Epithelial cell of prostate (primary cell): Measurements from ENCODE around the gene TRMT10C.
"Not testable (repeated sequence)": the region's sequence is repeated elsewhere in the genome, so short reads cannot be mapped to it uniquely, and the experiment has no call there.

Experiments
- DNase-seq: peaks from one replicate; pipeline ENCODE4 v3.0.0-alpha.2; 2011; ENCODE audit warnings: low read depth, low spot score
- H3K27ac ChIP-seq: fragments of 450-650 bp; 2 replicates; pipeline ENCODE4 v1.5.1; 2017; ENCODE audit warnings: mild to moderate bottlenecking

TRMT10C gene

DNA sequence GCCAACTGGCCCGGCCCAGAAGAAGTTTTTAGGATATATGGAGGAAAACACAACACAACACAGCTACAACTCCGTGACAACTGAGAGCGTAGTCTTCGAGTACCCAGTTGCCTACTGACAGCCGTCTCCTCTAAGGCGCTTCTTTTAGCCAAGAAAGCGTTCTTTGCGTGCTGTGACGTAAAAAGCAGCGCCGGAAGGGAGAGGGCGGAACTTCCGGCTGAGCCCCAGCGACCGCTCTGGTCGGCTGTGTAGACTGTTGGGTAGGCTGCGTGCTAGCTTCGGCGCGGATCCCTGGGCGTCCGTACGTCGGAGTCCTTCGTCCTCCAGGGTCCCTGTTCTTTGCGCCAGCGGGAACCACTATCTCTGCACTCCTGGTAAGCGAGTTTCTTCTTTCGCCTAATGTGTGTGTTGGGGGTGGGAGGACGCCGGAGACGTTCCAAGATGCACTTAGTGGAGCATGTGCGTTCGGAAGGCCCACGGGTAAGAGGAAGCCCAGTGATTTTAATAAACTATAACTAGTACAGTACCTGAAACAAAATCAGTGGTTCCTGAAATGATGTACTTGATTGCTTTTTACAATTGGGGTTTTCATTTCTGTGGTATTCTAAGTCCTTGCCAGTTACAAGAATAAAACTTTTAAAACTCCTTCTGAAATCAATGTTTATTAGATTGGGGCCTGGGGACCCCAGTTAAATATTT is at the start of gene TRMT10C:
Gene TRMT10C, plus strand, starts transcription at position 239 of the 699 bp plus-strand sequence. CDS start 2,914 bp downstream, outside the sequence.
- peak within 1 kb of the TSS; percentile 69 for H3K27ac ChIP-seq
- peak; percentile 68 for DNase-seq

- no peak for DNase-seq
- peak overlapping the region; percentile 91 for H3K27ac ChIP-seq
These were observed 49.3 kb upstream of the TRMT10C start for GRCh38 chr3:101512396-101512645.

DNA sequence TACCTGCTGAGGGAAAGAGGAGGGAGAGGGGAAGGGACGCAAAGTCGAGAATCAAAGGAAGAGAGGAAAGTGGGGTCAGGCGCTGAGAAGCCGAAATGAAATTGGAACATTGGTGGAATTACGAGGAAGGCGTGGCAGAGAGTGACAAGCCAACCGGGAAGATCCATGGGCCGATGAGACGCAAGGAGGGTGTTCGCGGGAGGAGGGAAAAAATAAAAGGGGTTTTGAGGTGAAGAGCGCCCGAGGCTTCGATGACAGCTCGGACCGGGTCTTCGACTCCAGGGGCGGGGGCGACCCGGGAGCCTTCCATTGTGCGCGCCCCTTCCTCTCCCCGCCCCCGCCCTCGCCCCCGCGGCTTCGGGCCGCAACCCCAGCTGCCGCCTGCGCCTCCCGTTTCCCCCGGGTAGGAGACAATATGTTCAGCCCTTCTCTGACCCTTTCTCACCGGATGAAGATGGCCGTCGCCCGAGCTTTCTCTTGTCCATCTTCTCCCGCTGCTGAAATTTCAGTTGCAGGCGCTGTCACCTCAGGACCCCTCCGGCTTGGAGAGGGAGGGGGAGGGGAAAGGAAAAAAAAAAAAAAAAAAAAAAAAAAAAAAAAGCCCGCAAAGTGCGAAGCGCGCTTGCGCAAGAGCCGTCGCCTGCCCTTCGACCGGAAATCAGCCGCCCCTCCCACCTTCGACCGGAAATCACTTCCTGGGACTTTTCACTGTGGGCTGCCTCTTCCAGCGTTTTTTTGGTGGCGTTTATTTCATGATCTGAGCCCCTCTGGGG is 48.8 kb upstream of the TRMT10C start, which contains the start of gene SENP7:
Gene SENP7, minus strand, starts transcription at position 567 of the 773 bp plus-strand sequence. Its CDS starts 82 bp downstream, at position 485.
- no peak for DNase-seq
- peak within 1 kb of the TSS; percentile 91 for H3K27ac ChIP-seq

DNA sequence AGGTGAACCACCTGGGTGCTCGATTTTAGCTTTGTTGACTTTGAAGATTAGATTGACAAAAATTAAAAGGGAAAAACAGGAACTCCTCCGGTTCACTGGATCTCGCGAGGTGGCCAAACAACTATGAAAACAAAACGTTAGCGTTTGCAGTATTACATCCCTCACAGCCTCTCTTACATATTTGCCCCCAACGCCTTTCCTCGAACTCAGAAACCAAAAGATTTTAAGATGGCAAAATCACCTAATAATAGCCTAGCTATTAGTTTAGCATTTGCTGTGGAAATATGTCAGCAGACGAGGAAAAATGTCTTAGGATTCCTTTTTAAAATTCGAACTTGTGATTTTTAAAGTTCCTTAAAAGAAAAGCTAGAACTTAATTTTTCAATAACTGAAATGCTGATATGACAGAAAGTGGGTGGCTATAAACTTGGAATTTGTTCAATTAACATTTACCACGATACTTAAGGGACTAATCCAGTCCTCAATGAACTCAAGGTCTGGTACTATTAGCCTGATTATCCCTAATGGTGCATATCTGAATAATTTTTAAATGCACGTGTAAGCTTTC is 48.2 kb upstream of the TRMT10C start:
- peak overlapping the region; percentile 91 for H3K27ac ChIP-seq
- no peak for DNase-seq

DNA sequence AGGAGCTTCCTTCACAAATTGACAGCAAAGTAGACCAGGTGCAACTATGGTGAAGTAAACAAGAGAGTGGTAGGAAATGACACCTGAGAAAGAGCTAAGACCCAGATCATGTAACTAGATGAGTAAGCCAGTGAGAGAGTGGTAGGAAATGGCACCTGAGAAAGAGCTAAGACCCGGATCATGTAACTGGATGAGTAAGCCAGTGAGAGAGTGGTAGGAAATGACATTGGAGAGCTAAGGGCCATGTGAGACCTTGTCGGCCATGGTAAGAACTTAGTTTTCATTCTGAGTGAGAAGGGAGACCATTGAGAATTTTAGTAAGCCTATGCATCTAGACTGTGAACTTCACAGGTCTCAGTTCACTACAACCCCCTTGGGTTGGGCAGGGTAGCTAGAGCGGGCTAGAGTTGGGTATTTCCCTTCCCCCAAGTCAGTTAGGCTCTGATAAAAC is 43.2 kb upstream of the TRMT10C start:
- DNase-seq, result peak; percentile 86

DNA sequence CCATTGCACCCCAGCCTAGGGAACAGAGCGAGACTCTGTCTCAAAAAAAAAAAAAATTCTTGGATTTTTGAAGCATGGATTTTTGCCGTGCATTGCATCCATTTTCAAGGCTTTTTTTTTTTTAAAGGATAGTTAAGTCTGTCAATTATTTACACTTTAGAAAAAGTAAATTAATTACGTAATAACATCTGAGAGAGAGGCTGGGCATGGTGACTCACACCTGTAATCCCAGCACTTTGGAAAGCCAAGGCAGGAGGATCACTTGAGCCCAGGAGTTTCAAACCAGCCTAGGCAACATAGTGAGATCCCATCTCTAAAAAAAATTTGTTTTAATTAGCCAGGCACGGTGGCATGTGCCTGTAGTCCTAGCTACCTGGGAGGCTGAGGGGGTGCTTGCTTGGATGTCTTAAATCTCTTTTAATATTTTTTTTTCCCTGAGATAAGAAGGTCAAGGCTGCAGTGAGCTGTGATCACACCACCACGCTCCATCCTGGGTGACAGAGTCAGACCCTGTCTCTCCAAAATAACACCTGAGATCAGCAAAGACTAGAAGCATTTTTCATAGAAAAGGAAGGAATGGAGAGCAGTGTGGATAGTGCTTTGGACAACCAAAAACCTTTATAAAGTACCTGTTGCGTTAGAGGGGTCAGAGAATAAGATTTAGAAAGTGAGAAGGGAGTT is 41.8 kb upstream of the TRMT10C start:
- peak overlapping the region; percentile 30 for H3K27ac ChIP-seq

More for the DNA sequence above, 43.2 kb upstream of the TRMT10C start:
- peak overlapping the region; percentile 70 for H3K27ac ChIP-seq

DNA sequence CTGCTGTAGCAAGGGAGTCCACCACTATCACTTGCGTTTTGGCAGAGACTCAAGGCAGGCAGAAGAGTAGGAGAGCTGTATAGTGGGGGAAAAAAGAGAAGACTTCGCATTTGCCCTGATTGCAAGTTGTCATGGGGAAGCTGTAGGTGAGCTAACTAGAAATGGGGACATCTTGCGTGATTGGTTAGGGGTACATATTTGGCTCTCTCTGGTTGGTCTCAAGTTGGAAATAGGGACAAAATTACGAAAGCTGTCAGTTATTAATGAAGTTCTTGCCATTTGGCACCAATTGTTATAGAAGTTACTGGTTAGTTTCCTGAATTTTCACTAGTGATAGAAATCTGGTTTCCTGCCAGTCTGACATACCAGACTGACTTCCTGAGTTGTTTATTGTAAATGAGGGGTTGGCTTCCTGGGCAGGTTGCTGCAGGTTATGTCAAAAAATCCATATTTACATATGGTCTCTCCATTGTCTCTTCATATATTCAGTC is 40.4 kb upstream of the TRMT10C start:
- no peak for DNase-seq
- H3K27ac ChIP-seq, result peak overlapping the region; percentile 47

More for the DNA sequence above, 41.8 kb upstream of the TRMT10C start:
- DNase-seq, result no peak

- no peak for DNase-seq
- no peak overlapping the region for H3K27ac ChIP-seq
These were observed 34.2 kb upstream of the TRMT10C start for GRCh38 chr3:101527441-101527840.

DNA sequence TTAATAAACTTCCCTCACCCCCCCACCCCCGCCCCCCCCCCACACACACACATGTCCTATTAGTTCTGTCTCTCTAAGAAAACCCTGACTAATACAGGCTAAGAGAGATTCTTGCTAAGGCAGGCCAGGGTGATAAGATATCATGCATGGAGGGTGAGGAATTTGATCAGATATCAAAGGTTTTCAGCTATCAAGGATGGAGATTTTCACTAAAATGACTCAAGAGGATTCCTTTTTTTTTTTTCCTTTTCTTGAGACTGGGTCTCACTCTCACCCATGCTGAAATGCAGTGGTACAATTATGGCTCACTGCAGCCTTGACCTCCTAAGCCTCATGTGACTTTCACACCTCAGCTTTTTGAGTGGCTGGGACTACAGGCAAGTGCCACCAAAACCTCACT is 33.8 kb upstream of the TRMT10C start:
- no peak overlapping the region for H3K27ac ChIP-seq
- no peak for DNase-seq

GRCh38 chr3:101529816-101530685 is 31.6 kb upstream of the TRMT10C start:
- H3K27ac ChIP-seq, result no peak overlapping the region
- no peak for DNase-seq

DNA sequence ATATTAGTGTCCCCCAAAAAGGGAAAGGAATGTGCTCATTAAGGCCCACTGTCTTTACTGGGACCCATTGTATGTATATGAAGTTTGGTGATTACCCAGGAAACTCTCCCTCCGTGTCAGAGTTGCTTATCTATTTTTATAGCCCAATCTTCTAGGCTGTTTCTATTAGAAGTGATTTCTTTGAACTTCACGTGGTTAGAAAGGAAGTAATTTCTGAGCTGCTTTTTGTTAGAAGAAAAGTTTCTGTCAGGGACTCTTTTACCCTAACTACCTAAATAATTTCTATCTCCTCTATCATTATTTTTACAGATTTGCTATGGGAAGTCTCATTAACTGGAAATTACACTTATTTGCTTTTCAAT is 31.0 kb upstream of the TRMT10C start:
- H3K27ac ChIP-seq, result no peak overlapping the region
- no peak for DNase-seq

DNA sequence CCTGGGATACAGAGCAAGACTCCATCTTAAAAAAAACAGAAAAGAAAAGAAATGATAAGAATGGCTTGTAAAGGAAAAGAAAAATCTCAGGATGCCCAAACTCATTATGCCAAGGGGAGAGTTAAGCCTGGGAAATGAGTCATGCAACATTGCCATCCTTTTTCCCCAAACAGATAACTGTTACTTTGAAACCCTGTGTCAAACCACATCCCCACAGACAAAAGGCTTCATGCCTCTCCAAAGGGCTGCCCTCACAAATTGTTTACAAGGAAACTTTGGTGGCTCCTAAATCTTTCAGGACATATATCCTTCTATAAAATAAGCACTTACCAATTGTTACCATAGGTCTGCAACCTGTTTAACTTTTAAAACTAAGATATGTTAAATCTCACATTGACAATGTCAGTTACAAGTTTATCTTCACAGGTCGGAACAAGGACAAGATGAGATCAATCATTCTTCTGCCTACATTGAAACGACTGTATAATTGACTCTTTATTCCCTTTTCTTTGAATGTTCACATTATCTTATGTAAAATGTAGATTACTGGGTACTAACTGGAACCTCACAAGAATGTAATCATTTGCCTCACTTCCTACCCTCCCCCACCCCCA is 30.1 kb upstream of the TRMT10C start:
- DNase-seq, result no peak
- no peak overlapping the region for H3K27ac ChIP-seq

DNA sequence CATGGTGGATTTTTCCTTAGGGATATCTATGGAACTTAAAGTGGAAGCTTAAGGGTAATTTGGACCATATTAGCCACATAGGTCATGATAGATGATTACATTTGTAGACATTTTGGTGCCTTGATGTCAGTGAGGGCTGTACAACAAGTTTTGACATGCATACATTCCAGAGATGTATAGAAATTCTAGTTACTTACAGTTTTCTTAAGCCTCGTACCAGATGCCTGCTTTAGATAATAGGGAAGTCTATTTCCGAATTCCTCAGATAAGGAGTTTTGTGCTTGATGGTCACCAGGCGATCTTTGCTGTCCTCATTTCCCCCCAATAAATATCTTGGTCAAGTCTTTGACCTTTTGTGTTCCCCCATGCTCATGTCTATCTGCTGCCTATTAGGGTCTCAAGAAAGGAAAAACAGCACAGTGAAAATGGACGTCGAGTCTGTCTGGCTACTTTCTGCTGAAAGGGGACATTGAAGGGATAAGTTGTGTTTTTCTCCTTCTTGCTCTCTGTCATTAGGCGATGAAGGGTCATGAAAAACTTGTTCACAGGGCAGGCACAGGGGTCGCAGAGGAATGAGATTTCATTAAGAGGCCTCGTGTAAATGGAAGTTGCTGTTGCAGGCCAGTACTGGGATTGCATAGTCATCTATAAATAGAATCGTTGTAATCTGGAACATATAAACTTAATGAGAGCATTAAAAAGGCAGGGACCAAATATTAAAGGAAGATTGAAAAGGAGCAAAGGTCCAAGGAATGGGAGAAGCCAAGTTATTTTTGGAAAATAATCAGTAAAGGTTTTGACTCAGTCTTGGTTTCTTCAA is 28.7 kb upstream of the TRMT10C start:
- no peak for DNase-seq

GRCh38 chr3:101533603-101533968 is 28.1 kb upstream of the TRMT10C start:
- no peak for DNase-seq
- peak overlapping the region; percentile 24 for H3K27ac ChIP-seq

More for the DNA sequence above, 28.7 kb upstream of the TRMT10C start:
- peak overlapping the region; percentile 24 for H3K27ac ChIP-seq

DNA sequence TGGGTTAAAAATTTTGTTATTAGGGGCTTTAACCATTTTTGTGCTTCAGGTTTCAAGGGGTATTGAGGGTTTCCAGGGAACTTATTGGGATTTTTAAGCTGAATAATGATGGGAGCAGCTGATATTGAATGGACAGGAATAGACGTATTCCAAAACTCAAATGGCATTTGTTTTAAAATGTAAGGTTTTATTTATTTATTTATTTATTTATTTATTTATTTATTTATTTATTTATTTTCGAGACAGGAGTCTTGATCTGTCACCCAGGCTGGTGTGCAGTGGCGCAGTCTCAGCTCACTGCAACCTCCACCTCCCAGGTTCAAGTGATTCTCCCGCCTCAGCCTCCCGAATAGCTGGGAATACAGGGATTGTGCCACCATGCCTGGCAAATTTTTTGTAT is 26.4 kb upstream of the TRMT10C start:
- no peak for DNase-seq
- H3K27ac ChIP-seq, result no peak overlapping the region

GRCh38 chr3:101536266-101536665 is 25.4 kb upstream of the TRMT10C start:
- no peak overlapping the region for H3K27ac ChIP-seq
- DNase-seq, result no peak

- not testable (repeated sequence) for H3K27ac ChIP-seq, DNase-seq
These were observed 24.7 kb upstream of the TRMT10C start for GRCh38 chr3:101536955-101537354.

DNA sequence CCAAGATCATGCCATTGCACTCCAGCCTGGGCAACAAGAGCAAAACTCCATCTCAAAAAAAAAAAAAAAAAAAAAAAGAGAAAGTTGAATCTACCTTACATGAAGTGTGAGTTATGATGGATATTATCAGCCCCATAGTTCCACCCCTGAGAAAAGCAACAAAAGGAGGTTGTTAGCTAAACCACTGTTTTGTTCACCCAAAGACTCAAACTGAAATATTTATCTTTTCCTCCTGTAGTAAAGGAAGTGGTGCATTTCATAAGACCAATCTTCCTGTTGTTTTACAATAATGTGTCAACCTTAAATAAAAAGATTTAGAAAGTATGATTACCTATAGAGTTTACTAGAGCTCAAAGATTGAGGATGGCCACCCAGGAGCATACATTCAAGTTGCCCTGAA is 18.7 kb upstream of the TRMT10C start:
- DNase-seq, result no peak
- no peak overlapping the region for H3K27ac ChIP-seq
